HG03457 (cell line): Measurements from ENCODE around the gene NDUFC2.
"Not testable (repeated sequence)": the region's sequence is repeated elsewhere in the genome, so short reads cannot be mapped to it uniquely, and the experiment has no call there.

Experiments used
- ATAC-seq: cut with Tn5 transposase; IDR thresholded peaks from one replicate; pipeline ENCODE4 v1.9.1; 2021; ENCODE audit warnings: moderate number of reproducible peaks; ENCODE audit not compliant: unreplicated experiment

NDUFC2 gene

DNA sequence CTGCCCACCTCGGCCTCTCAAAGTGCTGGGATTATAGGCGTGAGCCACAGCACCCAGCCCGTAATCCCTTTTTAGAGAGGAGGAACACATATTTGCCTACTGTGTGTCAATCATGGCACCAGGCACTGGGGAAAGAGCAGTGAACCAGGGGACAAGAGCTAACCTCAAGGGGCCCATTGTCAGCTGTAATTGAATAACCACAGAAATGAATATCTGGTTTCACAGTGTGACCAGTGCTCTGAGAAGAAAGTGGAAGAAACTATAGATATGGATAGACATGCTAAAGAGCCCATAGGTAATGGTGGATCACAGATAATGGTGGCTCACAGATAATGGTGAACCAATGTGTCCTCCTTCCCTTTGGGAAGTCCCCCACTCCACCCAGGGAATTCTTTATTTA is 48.0 kb downstream of the NDUFC2 start:
- ATAC-seq, result peak; percentile 59

DNA sequence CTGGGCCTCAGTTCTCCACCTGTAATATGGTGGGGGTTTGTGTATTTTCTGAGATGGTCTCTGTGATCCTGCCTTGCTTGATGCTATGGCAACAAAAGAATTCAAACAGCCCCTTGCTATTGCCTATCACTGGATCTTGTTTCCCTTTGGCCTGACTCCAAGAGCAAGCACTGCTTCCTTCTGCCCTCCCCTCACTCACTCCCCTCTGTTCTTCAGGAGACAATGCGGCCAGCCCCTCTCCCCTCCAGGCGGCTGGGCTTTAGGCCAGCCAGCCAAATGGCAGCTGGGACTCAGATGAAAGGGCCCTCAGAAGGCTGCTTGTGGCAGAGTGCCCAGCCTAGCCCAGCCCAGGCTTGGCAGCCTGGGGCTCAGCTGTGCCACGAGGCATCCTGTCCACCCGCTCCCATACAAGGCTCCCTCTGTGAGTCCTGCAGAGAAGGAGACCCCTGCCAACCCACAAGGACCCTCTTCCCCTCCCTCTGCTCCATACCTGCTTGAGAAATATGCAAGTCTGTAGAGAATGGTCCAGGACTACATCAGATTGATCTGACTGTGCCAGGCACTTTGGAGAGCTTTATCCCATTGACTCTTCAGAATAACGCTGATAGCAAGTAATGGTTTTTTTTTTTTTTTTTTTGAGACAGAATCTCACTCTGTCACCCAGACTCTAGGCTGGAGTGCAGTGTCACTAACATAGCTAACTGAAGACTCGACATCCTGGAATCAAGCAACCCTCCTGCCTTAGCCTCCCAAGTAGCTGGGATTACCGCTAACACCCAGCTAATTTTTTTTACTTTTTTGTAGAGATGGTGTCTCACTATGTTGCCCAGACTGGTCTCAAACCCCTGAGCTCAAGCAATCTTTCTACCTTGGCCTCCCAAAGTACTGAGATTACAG is 49.0 kb downstream of the NDUFC2 start:
- no peak for ATAC-seq

DNA sequence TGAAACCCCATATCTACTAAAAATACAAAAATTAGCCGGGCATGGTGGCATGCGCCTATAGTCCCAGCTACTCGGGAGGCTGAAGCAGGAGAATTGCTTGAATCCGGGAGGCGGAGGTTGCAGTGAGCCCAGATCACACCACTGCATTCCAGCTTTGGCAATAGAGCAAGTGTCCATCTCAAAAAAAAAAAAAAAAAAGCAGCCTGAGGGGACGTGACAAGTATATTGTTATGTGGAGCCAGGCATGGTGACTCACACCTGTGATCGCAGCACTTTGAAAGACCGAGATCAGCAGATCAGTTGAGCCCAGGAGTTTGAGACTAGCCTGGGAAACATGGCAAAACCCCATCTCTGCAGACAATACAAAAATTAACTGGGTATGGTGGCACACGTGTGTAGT is 51.2 kb downstream of the NDUFC2 start:
- not testable (repeated sequence) for ATAC-seq

DNA sequence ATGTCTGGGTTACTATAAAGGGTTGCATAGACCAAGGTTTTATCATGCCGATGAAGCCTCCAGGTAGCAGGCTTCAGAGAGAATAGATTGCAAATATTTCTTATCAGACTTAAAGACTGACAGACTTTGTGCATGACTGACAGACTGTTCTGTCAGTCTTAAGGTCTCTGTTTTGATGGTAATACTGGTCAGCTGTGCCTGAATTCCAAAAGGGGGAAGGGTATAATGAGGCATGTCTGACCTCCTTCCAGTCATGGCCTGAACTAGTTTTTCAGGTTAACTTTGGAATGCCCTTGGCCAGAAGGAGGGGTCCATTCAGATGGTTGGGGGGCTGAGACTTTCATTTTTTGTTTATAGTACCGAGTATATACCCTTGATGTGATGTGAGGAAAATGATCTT is 51.9 kb downstream of the NDUFC2 start:
- no peak for ATAC-seq

DNA sequence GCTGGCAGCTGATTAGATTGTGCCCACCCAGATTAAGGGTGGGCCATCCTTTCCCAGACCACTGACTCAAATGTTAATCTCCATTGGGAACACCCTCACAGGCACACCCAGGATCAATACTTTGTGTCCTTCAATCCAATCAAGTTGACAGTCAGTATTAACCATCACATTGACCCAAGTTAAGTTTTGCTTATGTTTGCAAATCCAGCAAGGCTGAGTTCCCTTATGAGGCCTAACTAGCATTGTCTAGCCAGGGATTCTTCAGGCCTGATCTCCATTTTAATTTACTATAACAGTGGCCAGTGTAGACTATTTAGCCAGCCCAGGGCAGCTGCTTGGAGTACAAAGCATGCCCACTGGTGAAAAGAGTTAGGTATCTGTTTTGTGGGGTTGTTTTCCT is 54.3 kb downstream of the NDUFC2 start:
- no peak for ATAC-seq

GRCh38 chr11:78023426-78023825 is 56.2 kb downstream of the NDUFC2 start:
- no peak for ATAC-seq

DNA sequence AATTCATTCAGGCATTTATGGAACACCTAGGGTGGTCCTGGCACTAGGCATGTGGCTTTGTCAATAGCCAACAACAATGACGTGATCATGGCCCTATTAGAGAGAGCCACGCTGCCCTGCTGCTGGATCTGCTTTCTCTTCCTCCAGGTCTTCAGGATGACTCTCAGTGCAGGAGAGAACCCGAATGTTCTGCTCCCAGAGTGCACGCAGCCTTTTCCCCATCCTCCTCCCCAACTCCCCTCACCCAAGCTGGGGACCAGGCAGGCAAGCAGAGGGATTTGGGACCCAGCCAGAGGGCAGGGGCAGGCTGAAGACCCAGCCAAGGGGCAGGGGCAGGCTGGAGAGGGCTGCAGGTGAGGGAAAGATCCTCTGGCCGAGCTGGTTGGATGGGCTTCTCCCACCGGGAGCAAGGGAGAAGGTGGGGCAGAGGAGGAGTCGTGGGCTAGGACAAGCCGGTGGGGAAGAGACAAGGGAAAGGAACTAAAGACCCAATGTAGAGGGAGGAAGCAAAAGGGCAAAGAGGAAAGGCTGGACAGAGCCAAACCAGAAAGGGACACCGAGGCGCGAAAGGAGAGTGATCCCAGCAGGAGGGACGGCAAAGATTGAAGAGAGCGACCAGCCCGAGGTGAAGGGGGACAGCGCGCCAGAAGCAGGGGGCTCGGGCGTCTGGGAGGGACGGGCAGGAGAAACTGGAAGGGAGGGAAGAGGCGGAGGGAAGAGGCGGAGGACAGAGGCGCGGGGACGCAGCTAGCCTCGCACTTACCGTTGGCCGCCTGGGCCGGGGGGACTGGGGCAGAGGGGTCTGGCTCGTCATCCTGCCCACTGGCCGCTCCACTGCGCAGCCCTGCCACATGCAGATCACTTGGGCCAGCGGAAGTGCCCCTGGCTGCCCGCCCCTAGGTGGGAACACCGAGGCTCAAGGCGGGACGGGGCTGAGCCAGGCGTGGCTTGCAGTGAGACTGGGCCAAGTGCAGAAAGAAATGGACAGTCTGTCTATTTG is 57.0 kb downstream of the NDUFC2 start, which contains the start of gene KCTD14:
TSS of gene KCTD14 (minus strand) at position 880 of the 1,000 bp plus-strand sequence. CDS start at position 853, 27 bp downstream.
- ATAC-seq, result no peak

GRCh38 chr11:78021611-78022010 is 58.1 kb downstream of the NDUFC2 start:
- ATAC-seq, result no peak

DNA sequence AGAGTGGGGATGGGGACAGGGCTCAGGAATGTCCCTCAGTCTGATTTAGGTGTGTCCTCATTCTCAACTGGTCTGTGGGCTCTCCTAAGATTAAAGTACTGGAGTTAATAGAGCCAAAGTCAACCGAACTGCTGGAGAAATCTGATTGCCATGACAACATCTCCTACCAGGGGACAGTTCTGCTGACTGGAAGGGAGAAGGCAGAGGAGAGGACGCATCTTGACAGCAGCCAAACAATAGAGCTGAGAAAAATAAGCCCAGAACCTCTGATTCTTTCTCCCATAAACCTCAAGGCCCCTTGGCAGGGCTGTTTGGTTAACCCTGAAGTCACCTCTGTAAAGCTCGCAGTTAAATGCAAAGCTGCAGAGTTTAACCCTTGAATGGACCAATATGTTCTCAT is 59.4 kb downstream of the NDUFC2 start:
- ATAC-seq, result no peak

GRCh38 chr11:78019808-78020207 is 59.9 kb downstream of the NDUFC2 start:
- no peak for ATAC-seq
